K562 (cell line): ENCODE results near the gene TNNT3. TPM values are rescaled to one million over a fixed set of nuclear protein-coding genes. Genes with fewer than 3 reads are reported as not detected.

Experiments
- ATAC-seq: fragments of 200-7000 bp; cut with Tn5 transposase; 3 replicates; pipeline ENCODE4 v1.9.1; 2020; ENCODE audit warnings: moderate library complexity
- BruUV-seq: library from RNA; stranded (reverse); fragments of 400-500 nt; replicated peaks from 2 replicates; lab custom pipeline; 2021; lab: Mats Ljungman, UMichigan
- CTCF ChIA-PET: fragments of 300-600 bp; formaldehyde crosslinking; extraction: SDS; loops from one replicate; lab custom pipeline; 2021; ENCODE audit warnings: low intra/inter-chr PET ratio; lab: Yijun Ruan, JAX
- POLR2A ChIA-PET: fragments of 300-600, 350-650 bp; sonication (Branson Sonifier 250); formaldehyde crosslinking; extraction: SDS; loops from one replicate; lab custom pipeline; 2021; ENCODE audit warnings: antibody characterized with exemption, inconsistent platforms; lab: Yijun Ruan, JAX
- DNase-seq, 4 experiments: peaks; one replicate each; pipeline versions ENCODE4 v3.0.0 to v3.0.0-alpha.2; 2011 to 2018; ENCODE audit warnings: low spot score in 3 of 4, mixed read lengths in 3 of 4; ENCODE audit errors: extremely low read depth in 1 of 4
- FAIRE-seq: peaks from 2 replicates; lab custom pipeline; 2011; peaks lifted over from hg19 to GRCh38; lab: Jason Lieb, UNC
- H2AFZ ChIP-seq: 2 replicates; pipeline ENCODE4 v1.6.0; 2011; ENCODE audit warnings: low read depth, low read length, control low read depth, inconsistent platforms
- H3K27ac ChIP-seq: fragments of 200-600 bp; 3 replicates; pipeline ENCODE4 v1.8.0; 2011; ENCODE audit warnings: low read depth, mild to moderate bottlenecking, control low read depth, inconsistent platforms, low read length, moderate library complexity, mixed read lengths; ENCODE audit errors: extremely low read depth
- H3K27me3 ChIP-seq, 2 experiments: fragments of 300-600 bp in 1 of 2; 2 replicates in 1 of 2; 3 replicates in 1 of 2; pipeline versions ENCODE4 v1.6.0 to v1.8.0; 2011; ENCODE audit warnings: inconsistent platforms in 2 of 2, low read length in 2 of 2, mild to moderate bottlenecking in 1 of 2, mixed read lengths in 1 of 2, moderate library complexity in 1 of 2; ENCODE audit not compliant: control insufficient read depth in 2 of 2, insufficient read depth in 2 of 2
- H3K36me3 ChIP-seq: fragments of 300-600 bp; 3 replicates; pipeline ENCODE4 v1.8.0; 2011; ENCODE audit warnings: mild to moderate bottlenecking, low read length, inconsistent platforms; ENCODE audit not compliant: control insufficient read depth, insufficient read depth
- H3K4me1 ChIP-seq, 2 experiments: fragments of 200-600 bp in 1 of 2; replicated peaks in 1 of 2; 2 replicates in 1 of 2; 3 replicates in 1 of 2; pipeline versions ENCODE4 v1.5.1 to v1.8.0; 2011; ENCODE audit warnings: inconsistent platforms in 2 of 2, low read length in 2 of 2, mild to moderate bottlenecking in 1 of 2, mixed read lengths in 1 of 2, moderate library complexity in 1 of 2; ENCODE audit not compliant: control insufficient read depth in 2 of 2, insufficient read depth in 2 of 2
- H3K4me2 ChIP-seq: 2 replicates; pipeline ENCODE4 v1.6.1; 2011; ENCODE audit warnings: low read length, control low read depth, inconsistent platforms, mixed read lengths; ENCODE audit not compliant: insufficient read depth
- H3K4me3 ChIP-seq: fragments of 200-600 bp; sonication (generic), shearing (Covaris generic); 2 replicates; pipeline ENCODE4 v1.5.1; 2016; ENCODE audit warnings: control low read depth, inconsistent platforms
- H3K79me2 ChIP-seq: fragments of 200-600 bp; 3 replicates; pipeline ENCODE4 v1.8.0; 2011; ENCODE audit warnings: low read length, inconsistent platforms; ENCODE audit not compliant: control insufficient read depth, insufficient read depth
- H3K9ac ChIP-seq, 2 experiments: 2 replicates each; pipeline versions ENCODE4 v1.6.0 to v1.6.1; 2011; ENCODE audit warnings: low read depth in 2 of 2, low read length in 2 of 2, control low read depth in 1 of 2, inconsistent platforms in 1 of 2, mild to moderate bottlenecking in 1 of 2, mixed read lengths in 1 of 2; ENCODE audit not compliant: insufficient read depth in 1 of 2
- H3K9me1 ChIP-seq: one replicate; pipeline ENCODE4 v1.6.0; 2011; ENCODE audit warnings: inconsistent platforms, mild to moderate bottlenecking, low read length, moderate library complexity; ENCODE audit not compliant: control insufficient read depth, insufficient read depth
- H3K9me3 ChIP-seq: replicated peaks from 2 replicates; pipeline ENCODE4 v1.5.1; 2011; ENCODE audit warnings: low read depth, low read length, inconsistent platforms; ENCODE audit not compliant: control insufficient read depth, insufficient read depth
- H4K20me1 ChIP-seq: replicated peaks from 2 replicates; pipeline ENCODE4 v1.6.1; 2011; ENCODE audit warnings: low read length, inconsistent platforms, mixed read lengths; ENCODE audit not compliant: control insufficient read depth, insufficient read depth
- CHAMP1 ChIP-seq: fragments of 450-650 bp; IDR thresholded peaks from 2 replicates; pipeline ENCODE4 v1.6.1; 2016; ENCODE audit warnings: mild to moderate bottlenecking
- ETV6 ChIP-seq, 3 experiments: fragments of 150-350 bp in 1 of 3; sonication (generic) in 1 of 3; formaldehyde crosslinking in 1 of 3; IDR thresholded peaks; 2 replicates each; pipeline versions ENCODE4 v1.6.1 to v1.8.0; 2014 to 2022; ENCODE audit warnings: borderline replicate concordance in 2 of 3, low read depth in 2 of 3, antibody characterized with exemption in 1 of 3, low read length in 1 of 3, mild to moderate bottlenecking in 1 of 3, missing genetic modification reagents in 1 of 3
- MTA1 ChIP-seq: fragments of 450-650 bp; IDR thresholded peaks from 2 replicates; pipeline ENCODE4 v1.6.1; 2017; ENCODE audit warnings: borderline replicate concordance
- MYC ChIP-seq, 2 experiments: fragments of 250-450 bp in 1 of 2; sonication (Bioruptor Pico) in 1 of 2; IDR thresholded peaks; 2 replicates each; pipeline versions ENCODE4 v1.5.1 to v1.6.1; 2012 to 2021; ENCODE audit warnings: low read depth in 2 of 2, borderline replicate concordance in 1 of 2, improper control_type of control experiment in 1 of 2, low read length in 1 of 2, mild to moderate bottlenecking in 1 of 2, moderate library complexity in 1 of 2
- POLR2A ChIP-seq: fragments of 450-650 bp; conservative IDR thresholded peaks from 2 replicates; pipeline ENCODE4 v1.6.1; 2016
- TEAD1 ChIP-seq, 2 experiments: fragments of 450-650 bp in 1 of 2; sonication (generic) in 1 of 2; formaldehyde crosslinking; IDR thresholded peaks; 2 replicates each; pipeline versions ENCODE4 v1.4.0 to v1.8.0; 2020 to 2022; ENCODE audit warnings: mild to moderate bottlenecking in 2 of 2, missing genetic modification reagents in 1 of 2
- THAP7 ChIP-seq: fragments of 250-450 bp; sonication (Bioruptor Pico); IDR thresholded peaks from 2 replicates; pipeline ENCODE4 v1.5.0; 2021
- WHSC1 ChIP-seq: IDR thresholded peaks from one replicate; pipeline ENCODE4 v1.6.1; 2012; ENCODE audit warnings: low read length, control low read depth, inconsistent platforms
- ZBTB11 ChIP-seq, 3 experiments: fragments of 200-800 bp in 1 of 3; fragments of 250-450 bp in 1 of 3; fragments of 450-650 bp in 1 of 3; sonication (Bioruptor Pico) in 1 of 3; sonication (Bioruptor generic) in 1 of 3; formaldehyde crosslinking in 1 of 3; IDR thresholded peaks; 2 replicates each; pipeline versions ENCODE4 v1.6.1 to v1.8.0; 2016 to 2022; ENCODE audit warnings: mild to moderate bottlenecking in 2 of 3, missing genetic modification characterization in 2 of 3, missing compliant biosample characterization in 1 of 3, moderate library complexity in 1 of 3
- ZNF561 ChIP-seq: fragments of 450-650 bp; formaldehyde crosslinking; conservative IDR thresholded peaks from 2 replicates; pipeline ENCODE4 v1.4.0; 2020; ENCODE audit warnings: mild to moderate bottlenecking, moderate library complexity
- WGBS: fragments of 100-300 bp; shearing (Covaris generic); methylation state at CpG from one replicate; pipeline ENCODE4 v1.1.6; 2016; ENCODE audit warnings: low coverage, mixed read lengths; ENCODE audit not compliant: insufficient coverage; ENCODE audit errors: missing lambda C conversion rate; 5-methylcytosine and 5-hydroxymethylcytosine counted together
- in situ Hi-C: fragments of 300-500 bp; cut with MboI; formaldehyde crosslinking; loops from 4 replicates; pipeline ENCODE4 v1.15.0; 2018; ENCODE audit warnings: inconsistent platforms, mixed read lengths
- intact Hi-C: fragments of 100-400 bp; cut with micrococcal nuclease; formaldehyde crosslinking; loops from 2 replicates; pipeline ENCODE4 v1.14.2; 2022
- polyA plus RNA-seq, 8 experiments: library from polyadenylated mRNA; depleted of rRNA in 4 of 8; stranded (reverse) in 5 of 8; unstranded in 3 of 8; fragments of >200 nt; fragmentation: Nextera tagmentation in 2 of 8; fragmentation: Illumina TruSeq in 1 of 8; extraction: Ambion mirVana in 2 of 8; extraction: Trizol in 1 of 8; gene quantifications; 2 replicates each; pipeline versions ENCODE4 v1.2.1 to v1.2.3, GENCODE V29; 2011 to 2014; ENCODE audit warnings: inconsistent platforms in 1 of 8, missing spikeins in 1 of 8
- total RNA-seq, 7 experiments: library from RNA; depleted of rRNA in 6 of 7; stranded (reverse); fragments of >200 nt in 6 of 7; fragmentation: Illumina TruSeq in 2 of 7; extraction: Trizol in 2 of 7; gene quantifications; 2 replicates each; pipeline versions ENCODE4 v1.2.1 to v1.2.3, GENCODE V29; 2011 to 2021; ENCODE audit warnings: low replicate concordance in 1 of 7

TNNT3 gene
- total and polyA plus RNA-seq, 9 of the 15 experiments (the other 6 are each of a cell fraction or from before 2014, with no cell fraction given): 0.10 TPM; not detected in 8

- no peaks in the 10 kb centered on the region for H3K9me1 ChIP-seq
- FAIRE-seq (no peak), DNase-seq (no peak), ATAC-seq (no peak)
- H3K27me3 ChIP-seq: peaks cover 15 to 53% of the 10 kb centered on the region in 2 experiments; a peak in 4 of 5 replicates
- H3K79me2 ChIP-seq: no peaks in the 10 kb centered on the region
- H3K36me3 ChIP-seq: no peaks in the 10 kb centered on the region
- H3K4me2 ChIP-seq: no peak within 1 kb of the TSS
- 0% methylated on average over 2 of the region's 7 CpGs for WGBS
- POLR2A ChIA-PET: interaction anchor here (1.0 kb wide), 1 partner anchor 25 kb away, joined by 3 read pairs; no protein-coding TSS in a partner anchor
- H3K9me3 ChIP-seq: no peaks in the 10 kb centered on the region
- in situ Hi-C loops (no loop called here), intact Hi-C loops (no loop called here)
- CTCF ChIA-PET: interaction anchor here (0.5 kb wide), 1 partner anchor 609 kb away, joined by 3 read pairs; no protein-coding TSS in a partner anchor
- no peak within 1 kb of the TSS for H3K4me3 ChIP-seq
- H3K27ac ChIP-seq: no peak within 1 kb of the TSS
- H4K20me1 ChIP-seq: no peaks in the 10 kb centered on the region; the same call in none of the 2 replicates
- no peak within 1 kb of the TSS for H3K9ac ChIP-seq
- BruUV-seq: no TSS peak
- no peak within 1 kb of the TSS for H2AFZ ChIP-seq
- peaks cover 0 to 9% of the 10 kb centered on the region in 2 experiments; a peak in 1 of 5 replicates for H3K4me1 ChIP-seq
- TF ChIP-seq CHAMP1 (no peak), WHSC1 (no peak), THAP7 (CRISPR knock-in tag) (no peak), ZNF561 (CRISPR knock-in tag) (no peak), ZBTB11 (CRISPR knock-in tag; IDR thresholded peaks at IDR 0.05) (no peak), ETV6 (IDR thresholded peaks at IDR 0.05; ENCODE audit: borderline replicate concordance in 1 of 2, low read depth in 2 of 2, low read length in 1 of 2) (no peak), ETV6 (CRISPR knock-in tag; IDR thresholded peaks at IDR 0.05; ENCODE audit: borderline replicate concordance) (no peak), TEAD1 (CRISPR knock-in tag; IDR thresholded peaks at IDR 0.05) (no peak), MTA1 (no peak), MYC (IDR thresholded peaks at IDR 0.05; ENCODE audit: low read depth, low read length) (no peak), MYC (CRISPR knock-in tag; IDR thresholded peaks at IDR 0.05; ENCODE audit: borderline replicate concordance, low read depth) (no peak), POLR2A (no peak)
Observed at GRCh38 chr11:1891831-1892115, 27.7 kb upstream of the TNNT3 start, which contains the start of gene PRR33. Gene PRR33 (minus strand): TSS chr11:1891895. CDS start chr11:1890584, 1,311 bp downstream.
